Activated CD4-positive, alpha-beta T cell treated with anti-CD3 and anti-CD28 coated beads for 4 hours (primary cell): Measurements from ENCODE around the gene MTHFS.
A peak's percentile ranks its signal among the peaks of the same experiment; 100 is the strongest.
"Not testable (repeated sequence)": the region's sequence is repeated elsewhere in the genome, so short reads cannot be mapped to it uniquely, and the experiment has no call there.

Source experiments
- DNase-seq, 2 donors: peaks; one replicate each; pipeline ENCODE4 v3.0.0-alpha.2; 2020

Gene MTHFS

GRCh38 chr15:79896634-79897379 lies at the start of gene MTHFS:
Gene MTHFS, minus strand, starts transcription at chr15:79897014. Its CDS starts 26 bp downstream, at chr15:79896988.
- DNase-seq, result peak; percentile 70 to 77

GRCh38 chr15:79944622-79945021 lies 47.8 kb upstream of the MTHFS start:
- DNase-seq, result no peak

- no peak for DNase-seq
These were observed 47.0 kb upstream of the MTHFS start for GRCh38 chr15:79943820-79944219.

GRCh38 chr15:79942741-79943481 lies 46.1 kb upstream of the MTHFS start:
- DNase-seq, result no peak

GRCh38 chr15:79939399-79939798 lies 42.6 kb upstream of the MTHFS start:
- no peak for DNase-seq

GRCh38 chr15:79938143-79938542 lies 41.3 kb upstream of the MTHFS start:
- no peak for DNase-seq

GRCh38 chr15:79935556-79936201 lies 38.9 kb upstream of the MTHFS start:
- not testable (repeated sequence) for DNase-seq

- no peak for DNase-seq
These were observed 36.4 kb upstream of the MTHFS start for GRCh38 chr15:79933231-79933630.

- no peak for DNase-seq
These were observed 35.6 kb upstream of the MTHFS start for GRCh38 chr15:79932447-79932846.

GRCh38 chr15:79930516-79930915 lies 33.7 kb upstream of the MTHFS start:
- DNase-seq, result no peak

GRCh38 chr15:79929412-79929811 lies 32.6 kb upstream of the MTHFS start:
- no peak for DNase-seq

- DNase-seq, result not testable (repeated sequence)
These were observed 29.3 kb upstream of the MTHFS start for GRCh38 chr15:79926116-79926515.

GRCh38 chr15:79924379-79924778 lies 27.6 kb upstream of the MTHFS start:
- no peak for DNase-seq

- peak; percentile 96 to 99 for DNase-seq
These were observed 26.8 kb upstream of the MTHFS start for GRCh38 chr15:79923515-79924169.

- DNase-seq, result peak; percentile 65 to 76
These were observed 26.3 kb upstream of the MTHFS start for GRCh38 chr15:79923079-79923514.

GRCh38 chr15:79922512-79923078 lies 25.8 kb upstream of the MTHFS start:
- no peak for DNase-seq

- DNase-seq, result no peak
These were observed 23.1 kb upstream of the MTHFS start for GRCh38 chr15:79919749-79920511.

GRCh38 chr15:79919090-79919748 lies 22.4 kb upstream of the MTHFS start:
- DNase-seq, result no peak

- no peak for DNase-seq
These were observed 21.5 kb upstream of the MTHFS start for GRCh38 chr15:79918278-79918677.

- DNase-seq, result no peak
These were observed 19.8 kb upstream of the MTHFS start for GRCh38 chr15:79916502-79917132.
